Endothelial cell of umbilical vein (primary cell): ENCODE measurements around the gene NUP54. TPM values are rescaled to one million over a fixed set of nuclear protein-coding genes. Genes with fewer than 3 reads are reported as not detected.

Experiments used
- BruUV-seq: library from RNA; stranded (reverse); fragments of 400-500 nt; replicated peaks from 2 replicates; lab custom pipeline; 2021; lab: Mats Ljungman, UMichigan
- CTCF ChIA-PET: fragments of 300-600, 350-600 bp; sonication (Branson Sonifier 250); formaldehyde crosslinking; loops from one replicate; lab custom pipeline; 2021; ENCODE audit warnings: antibody characterized with exemption, inconsistent platforms; lab: Charles Lee
- POLR2A ChIA-PET: fragments of 300-600, 350-600 bp; sonication (Branson Sonifier 250); formaldehyde crosslinking; loops from one replicate; lab custom pipeline; 2021; ENCODE audit warnings: antibody characterized with exemption, inconsistent platforms; lab: Charles Lee
- DNase-seq: peaks from one replicate; pipeline ENCODE4 v3.0.0-alpha.2; 2011; ENCODE audit warnings: low read depth, low spot score
- FAIRE-seq: peaks from 2 replicates; lab custom pipeline; 2011; peaks lifted over from hg19 to GRCh38; lab: Jason Lieb, UNC
- H2AFZ ChIP-seq: 2 replicates; pipeline ENCODE4 v1.6.0; 2012; ENCODE audit warnings: low read depth, low read length, control low read depth, inconsistent platforms
- H3K27ac ChIP-seq: 2 replicates; pipeline ENCODE4 v1.5.1; 2011; ENCODE audit warnings: low read depth, mild to moderate bottlenecking, control low read depth, low read length, moderate library complexity; ENCODE audit not compliant: insufficient read depth
- H3K27me3 ChIP-seq, 2 experiments: 2 replicates each; pipeline versions ENCODE4 v1.6.0 to v1.6.1; 2011; ENCODE audit warnings: low read length in 2 of 2, mixed read lengths in 1 of 2; ENCODE audit not compliant: control insufficient read depth in 2 of 2, insufficient read depth in 2 of 2
- H3K36me3 ChIP-seq, 2 experiments: 2 replicates in 1 of 2; 3 replicates in 1 of 2; pipeline ENCODE4 v1.5.1; 2011; ENCODE audit warnings: low read length in 2 of 2, mild to moderate bottlenecking in 1 of 2, moderate library complexity in 1 of 2; ENCODE audit not compliant: control insufficient read depth in 2 of 2, insufficient read depth in 2 of 2; ENCODE audit errors: extremely low read depth in 1 of 2
- H3K4me1 ChIP-seq: 3 replicates; pipeline ENCODE4 v1.5.1; 2011; ENCODE audit warnings: mild to moderate bottlenecking, low read length; ENCODE audit not compliant: control insufficient read depth, insufficient read depth; ENCODE audit errors: extremely low read depth
- H3K4me2 ChIP-seq: 2 replicates; pipeline ENCODE4 v1.6.1; 2011; ENCODE audit warnings: low read length, control low read depth, mixed read lengths; ENCODE audit not compliant: insufficient read depth
- H3K4me3 ChIP-seq, 3 experiments: fragments of 200-600 bp in 1 of 3; sonication (generic), shearing (Covaris generic) in 1 of 3; replicated peaks in 1 of 3; 2 replicates each; pipeline ENCODE4 v1.5.1; 2011 to 2016; ENCODE audit warnings: control low read depth in 3 of 3, low read length in 3 of 3, mild to moderate bottlenecking in 2 of 3, inconsistent platforms in 1 of 3, low read depth in 1 of 3, moderate library complexity in 1 of 3; ENCODE audit not compliant: insufficient read depth in 1 of 3
- H3K79me2 ChIP-seq: 2 replicates; pipeline ENCODE4 v1.6.0; 2012; ENCODE audit warnings: low read length, inconsistent platforms; ENCODE audit not compliant: control insufficient read depth, insufficient read depth
- H3K9ac ChIP-seq: replicated peaks from 2 replicates; pipeline ENCODE3; 2011; ENCODE audit warnings: low read length, control low read depth; ENCODE audit not compliant: insufficient read depth; ENCODE audit errors: extremely low read depth
- H3K9me1 ChIP-seq: replicated peaks from 3 replicates; pipeline ENCODE4 v1.6.0; 2011; ENCODE audit warnings: mild to moderate bottlenecking, low read length; ENCODE audit not compliant: control insufficient read depth, insufficient read depth; ENCODE audit errors: extremely low read depth
- H3K9me3 ChIP-seq: replicated peaks from 2 replicates; pipeline ENCODE4 v1.5.1; 2012; ENCODE audit warnings: low read length, inconsistent platforms; ENCODE audit not compliant: control insufficient read depth, insufficient read depth
- H4K20me1 ChIP-seq: replicated peaks from 2 replicates; pipeline ENCODE3; 2011; ENCODE audit warnings: mild to moderate bottlenecking, low read length; ENCODE audit not compliant: control insufficient read depth, insufficient read depth; ENCODE audit errors: extremely low read depth
- EZH2 ChIP-seq: IDR thresholded peaks from 2 replicates; pipeline ENCODE4 v1.6.1; 2012; ENCODE audit warnings: borderline replicate concordance, low read depth, mild to moderate bottlenecking, moderate library complexity, low read length, inconsistent platforms; ENCODE audit not compliant: severe bottlenecking
- FOS ChIP-seq: IDR thresholded peaks from 2 replicates; pipeline ENCODE4 v1.6.1; 2011; ENCODE audit warnings: mild to moderate bottlenecking, low read length, moderate library complexity, borderline replicate concordance; ENCODE audit not compliant: insufficient read depth
- GATA2 ChIP-seq: IDR thresholded peaks from 2 replicates; pipeline ENCODE4 v1.7.0; 2011; ENCODE audit warnings: low read depth, mild to moderate bottlenecking, moderate library complexity, mixed read lengths, low read length; ENCODE audit not compliant: insufficient read length, insufficient read depth
- JUN ChIP-seq: IDR thresholded peaks from 2 replicates; pipeline ENCODE4 v1.6.1; 2011; ENCODE audit warnings: borderline replicate concordance, low read depth; ENCODE audit not compliant: insufficient read length, insufficient read depth
- MYC ChIP-seq: IDR thresholded peaks from one replicate; pipeline ENCODE4 v1.6.1; 2011; ENCODE audit warnings: mild to moderate bottlenecking, low read depth, low read length
- POLR2A ChIP-seq: IDR thresholded peaks from 2 replicates; pipeline ENCODE4 v1.6.1; 2012; ENCODE audit warnings: low read depth, mild to moderate bottlenecking, control low read depth, low read length
- POLR2AphosphoS5 ChIP-seq: IDR thresholded peaks from 2 replicates; pipeline ENCODE4 v1.6.1; 2012; ENCODE audit warnings: low read depth, mild to moderate bottlenecking, control low read depth, low read length, moderate library complexity; ENCODE audit not compliant: insufficient read depth
- dilution Hi-C: fragments of 300-500 bp; cut with MboI; formaldehyde crosslinking; loops from one replicate; pipeline ENCODE4 v1.15.0; 2019; ENCODE audit warnings: low sequenced_read_pairs; ENCODE audit not compliant: extremely low pct_ligation_motif_present
- intact Hi-C: fragments of 100-400 bp; cut with micrococcal nuclease; formaldehyde crosslinking; loops from one replicate; pipeline ENCODE4 v1.10.0; 2022
- polyA plus RNA-seq, 4 experiments: library from polyadenylated mRNA; depleted of rRNA in 3 of 4; stranded (reverse) in 3 of 4; unstranded in 1 of 4; fragments of >200 nt; gene quantifications; 2 replicates each; pipeline versions ENCODE4 v1.2.1 to v1.2.3, GENCODE V29; 2011 to 2012; ENCODE audit warnings: missing spikeins in 1 of 4
- total RNA-seq: library from RNA; stranded (reverse); gene quantifications from 2 replicates; pipeline ENCODE4 v1.2.3, GENCODE V29; 2021
- TF ChIP-seq, protein P1 (sequence below): IDR thresholded peaks from 2 replicates; pipeline ENCODE4 v1.6.1; 2011; ENCODE audit not compliant: insufficient read depth, insufficient read length
- TF ChIP-seq, protein P2 (sequence below), 2 donors: IDR thresholded peaks; 1 replicate in 1 of 2; 2 replicates in 1 of 2; pipeline ENCODE4 v1.5.1; 2011; ENCODE audit warnings: low read length in 2 of 2, mild to moderate bottlenecking in 2 of 2, moderate library complexity in 2 of 2, control low read depth in 1 of 2, inconsistent platforms in 1 of 2, low read depth in 1 of 2; ENCODE audit not compliant: insufficient read depth in 1 of 2; ENCODE audit errors: extremely low read depth in 1 of 2

Gene NUP54
- total and polyA plus RNA-seq, 2 donors (not counting 3 experiments of a cell fraction or from before 2014, with no cell fraction given) = 25.7 to 45.7 TPM

DNA sequence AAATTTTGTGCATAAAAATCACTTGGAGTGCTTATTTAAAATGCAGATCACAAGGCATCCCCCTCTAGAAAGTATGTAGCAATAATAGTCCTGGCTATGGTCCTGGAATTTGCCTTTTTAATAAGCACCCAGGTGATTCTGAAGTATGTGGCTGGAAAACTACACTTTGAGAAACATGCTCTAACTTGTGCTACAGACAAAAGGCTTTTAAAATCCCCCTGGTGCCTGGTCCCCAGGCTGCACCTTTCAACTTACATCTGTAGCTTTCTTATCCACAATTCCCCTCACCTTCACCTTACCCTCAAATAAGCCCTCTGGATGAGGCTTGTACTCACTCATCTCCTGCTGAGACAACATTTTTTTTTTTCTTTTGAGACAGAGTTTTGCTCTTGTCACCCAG is 52.6 kb downstream of the NUP54 start:
- TF ChIP-seq, protein P1, sequence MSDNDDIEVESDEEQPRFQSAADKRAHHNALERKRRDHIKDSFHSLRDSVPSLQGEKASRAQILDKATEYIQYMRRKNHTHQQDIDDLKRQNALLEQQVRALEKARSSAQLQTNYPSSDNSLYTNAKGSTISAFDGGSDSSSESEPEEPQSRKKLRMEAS = no peak
- TF ChIP-seq MYC (no peak), POLR2AphosphoS5 (no peak), JUN (no peak), POLR2A (no peak), GATA2 (no peak), EZH2 (no peak), FOS (no peak)
- TF ChIP-seq, protein P2, sequence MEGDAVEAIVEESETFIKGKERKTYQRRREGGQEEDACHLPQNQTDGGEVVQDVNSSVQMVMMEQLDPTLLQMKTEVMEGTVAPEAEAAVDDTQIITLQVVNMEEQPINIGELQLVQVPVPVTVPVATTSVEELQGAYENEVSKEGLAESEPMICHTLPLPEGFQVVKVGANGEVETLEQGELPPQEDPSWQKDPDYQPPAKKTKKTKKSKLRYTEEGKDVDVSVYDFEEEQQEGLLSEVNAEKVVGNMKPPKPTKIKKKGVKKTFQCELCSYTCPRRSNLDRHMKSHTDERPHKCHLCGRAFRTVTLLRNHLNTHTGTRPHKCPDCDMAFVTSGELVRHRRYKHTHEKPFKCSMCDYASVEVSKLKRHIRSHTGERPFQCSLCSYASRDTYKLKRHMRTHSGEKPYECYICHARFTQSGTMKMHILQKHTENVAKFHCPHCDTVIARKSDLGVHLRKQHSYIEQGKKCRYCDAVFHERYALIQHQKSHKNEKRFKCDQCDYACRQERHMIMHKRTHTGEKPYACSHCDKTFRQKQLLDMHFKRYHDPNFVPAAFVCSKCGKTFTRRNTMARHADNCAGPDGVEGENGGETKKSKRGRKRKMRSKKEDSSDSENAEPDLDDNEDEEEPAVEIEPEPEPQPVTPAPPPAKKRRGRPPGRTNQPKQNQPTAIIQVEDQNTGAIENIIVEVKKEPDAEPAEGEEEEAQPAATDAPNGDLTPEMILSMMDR (IDR thresholded peaks at IDR 0.05; ENCODE audit: extremely low read depth in 1 of 2, insufficient read depth in 1 of 2, low read depth in 1 of 2, low read length in 2 of 2) = no peak
- no peaks in the 10 kb centered on the region for H3K4me1 ChIP-seq
- dilution Hi-C loops (no loop called here), intact Hi-C loops (no loop called here)
- H3K9me1 ChIP-seq = no peaks in the 10 kb centered on the region
- POLR2A ChIA-PET = no interaction called here
- FAIRE-seq (no peak), DNase-seq (no peak)
- H3K4me2 ChIP-seq = no peak overlapping the region
- H3K4me3 ChIP-seq = no peak overlapping the region
- no peak overlapping the region for H3K27ac ChIP-seq
- CTCF ChIA-PET = no interaction called here
- H3K9ac ChIP-seq = no peak overlapping the region
- H3K79me2 ChIP-seq = no peaks in the 10 kb centered on the region
- BruUV-seq = no TSS peak
- peaks cover 0 to 5% of the 10 kb centered on the region in 2 experiments for H3K27me3 ChIP-seq
- no peaks in the 10 kb centered on the region for H4K20me1 ChIP-seq
- no peak overlapping the region for H2AFZ ChIP-seq
- no peaks in the 10 kb centered on the region for H3K36me3 ChIP-seq
- no peaks in the 10 kb centered on the region for H3K9me3 ChIP-seq
